Measurements from ENCODE around the gene POLDIP2.

The POLDIP2 gene

GRCh38 chr17:28397687-28398279 is 40.5 kb upstream of the POLDIP2 start:
- H3K27me3 ChIP-seq (ENCODE audit: low read depth, low read length), result no peaks in the 10 kb centered on the region
- H3K9me3 ChIP-seq (ENCODE audit: control insufficient read depth in 1 of 2, low read length in 2 of 2), result no peaks in the 10 kb centered on the region
- H3K4me3 ChIP-seq (ENCODE audit: low read depth in 1 of 2, low read length in 2 of 2), result no peak overlapping the region
- H3K36me3 ChIP-seq (ENCODE audit: control insufficient read depth in 1 of 2, insufficient read depth in 2 of 2, low read length in 2 of 2), result peaks cover 9 to 41% of the 10 kb centered on the region in 2 donors
- H3K4me1 ChIP-seq (ENCODE audit: control insufficient read depth in 1 of 2, insufficient read depth in 2 of 2, low read length in 2 of 2), result no peaks in the 10 kb centered on the region
- H3K27ac ChIP-seq (ENCODE audit: low read length), result no peak overlapping the region

- Histone ChIP-seq H3K4me3 (ENCODE audit: low read depth in 1 of 2, low read length in 2 of 2) (no peak overlapping the region), H3K27me3 (ENCODE audit: low read depth, low read length) (no peaks in the 10 kb centered on the region), H3K4me1 (ENCODE audit: control insufficient read depth in 1 of 2, insufficient read depth in 2 of 2, low read length in 2 of 2) (no peaks in the 10 kb centered on the region), H3K9me3 (ENCODE audit: control insufficient read depth in 1 of 2, low read length in 2 of 2) (no peaks in the 10 kb centered on the region), H3K27ac (ENCODE audit: low read length) (no peak overlapping the region), H3K36me3 (ENCODE audit: control insufficient read depth in 1 of 2, insufficient read depth in 2 of 2, low read length in 2 of 2) (peaks cover 9 to 46% of the 10 kb centered on the region in 2 donors)
Observed at GRCh38 chr17:28397275-28397674, 39.9 kb upstream of the POLDIP2 start.

- H3K4me1 ChIP-seq (ENCODE audit: control insufficient read depth in 1 of 2, insufficient read depth in 2 of 2, low read length in 2 of 2), result no peaks in the 10 kb centered on the region
- H3K36me3 ChIP-seq (ENCODE audit: control insufficient read depth in 1 of 2, insufficient read depth in 2 of 2, low read length in 2 of 2), result peaks cover 9 to 46% of the 10 kb centered on the region in 2 donors
- no peaks in the 10 kb centered on the region for H3K27me3 ChIP-seq (ENCODE audit: low read depth, low read length)
- no peak overlapping the region for H3K27ac ChIP-seq (ENCODE audit: low read length)
- H3K9me3 ChIP-seq (ENCODE audit: control insufficient read depth in 1 of 2, low read length in 2 of 2), result no peaks in the 10 kb centered on the region
- no peak overlapping the region for H3K4me3 ChIP-seq (ENCODE audit: low read depth in 1 of 2, low read length in 2 of 2)
Observed at GRCh38 chr17:28396635-28397239, 39.4 kb upstream of the POLDIP2 start.

GRCh38 chr17:28395968-28396367 is 38.6 kb upstream of the POLDIP2 start:
- H3K36me3 ChIP-seq (ENCODE audit: control insufficient read depth in 1 of 2, insufficient read depth in 2 of 2, low read length in 2 of 2), result peaks cover 13 to 52% of the 10 kb centered on the region in 2 donors
- no peaks in the 10 kb centered on the region for H3K4me1 ChIP-seq (ENCODE audit: control insufficient read depth in 1 of 2, insufficient read depth in 2 of 2, low read length in 2 of 2)

GRCh38 chr17:28395426-28395825 is 38.1 kb upstream of the POLDIP2 start:
- Histone ChIP-seq H3K4me1 (ENCODE audit: control insufficient read depth in 1 of 2, insufficient read depth in 2 of 2, low read length in 2 of 2) (no peaks in the 10 kb centered on the region), H3K27me3 (ENCODE audit: low read depth, low read length) (no peaks in the 10 kb centered on the region), H3K9me3 (ENCODE audit: control insufficient read depth in 1 of 2, low read length in 2 of 2) (no peaks in the 10 kb centered on the region), H3K4me3 (ENCODE audit: low read depth in 1 of 2, low read length in 2 of 2) (no peak overlapping the region), H3K27ac (ENCODE audit: low read length) (no peak overlapping the region), H3K36me3 (ENCODE audit: control insufficient read depth in 1 of 2, insufficient read depth in 2 of 2, low read length in 2 of 2) (peaks cover 16 to 57% of the 10 kb centered on the region in 2 donors)

More at GRCh38 chr17:28395968-28396367, 38.6 kb upstream of the POLDIP2 start:
- Histone ChIP-seq H3K27ac (ENCODE audit: low read length) (no peak overlapping the region), H3K9me3 (ENCODE audit: control insufficient read depth in 1 of 2, low read length in 2 of 2) (no peaks in the 10 kb centered on the region), H3K4me3 (ENCODE audit: low read depth in 1 of 2, low read length in 2 of 2) (no peak overlapping the region), H3K27me3 (ENCODE audit: low read depth, low read length) (no peaks in the 10 kb centered on the region)

GRCh38 chr17:28394337-28395116 is 37.2 kb upstream of the POLDIP2 start:
- H3K36me3 ChIP-seq (ENCODE audit: control insufficient read depth in 1 of 2, insufficient read depth in 2 of 2, low read length in 2 of 2), result peaks cover 21 to 58% of the 10 kb centered on the region in 2 donors
- H3K4me1 ChIP-seq (ENCODE audit: control insufficient read depth in 1 of 2, insufficient read depth in 2 of 2, low read length in 2 of 2), result no peaks in the 10 kb centered on the region
- no peak overlapping the region for H3K4me3 ChIP-seq (ENCODE audit: low read depth in 1 of 2, low read length in 2 of 2)
- no peaks in the 10 kb centered on the region for H3K27me3 ChIP-seq (ENCODE audit: low read depth, low read length)
- H3K9me3 ChIP-seq (ENCODE audit: control insufficient read depth in 1 of 2, low read length in 2 of 2), result no peaks in the 10 kb centered on the region
- no peak overlapping the region for H3K27ac ChIP-seq (ENCODE audit: low read length)

- no peaks in the 10 kb centered on the region for H3K4me1 ChIP-seq (ENCODE audit: control insufficient read depth in 1 of 2, insufficient read depth in 2 of 2, low read length in 2 of 2)
- no peaks in the 10 kb centered on the region for H3K9me3 ChIP-seq (ENCODE audit: control insufficient read depth in 1 of 2, low read length in 2 of 2)
- H3K4me3 ChIP-seq (ENCODE audit: low read depth in 1 of 2, low read length in 2 of 2), result no peak overlapping the region
- no peak overlapping the region for H3K27ac ChIP-seq (ENCODE audit: low read length)
- no peaks in the 10 kb centered on the region for H3K27me3 ChIP-seq (ENCODE audit: low read depth, low read length)
- peaks cover 33 to 69% of the 10 kb centered on the region in 2 donors for H3K36me3 ChIP-seq (ENCODE audit: control insufficient read depth in 1 of 2, insufficient read depth in 2 of 2, low read length in 2 of 2)
Observed at GRCh38 chr17:28392491-28392890, 35.2 kb upstream of the POLDIP2 start.

- Histone ChIP-seq H3K27ac (ENCODE audit: low read length) (no peak overlapping the region), H3K9me3 (ENCODE audit: control insufficient read depth in 1 of 2, low read length in 2 of 2) (no peaks in the 10 kb centered on the region), H3K27me3 (ENCODE audit: low read depth, low read length) (no peaks in the 10 kb centered on the region), H3K4me1 (ENCODE audit: control insufficient read depth in 1 of 2, insufficient read depth in 2 of 2, low read length in 2 of 2) (no peaks in the 10 kb centered on the region), H3K36me3 (ENCODE audit: control insufficient read depth in 1 of 2, insufficient read depth in 2 of 2, low read length in 2 of 2) (peaks cover 33 to 60% of the 10 kb centered on the region in 2 donors), H3K4me3 (ENCODE audit: low read depth in 1 of 2, low read length in 2 of 2) (no peak overlapping the region)
Observed at GRCh38 chr17:28391401-28391800, 34.1 kb upstream of the POLDIP2 start.

- no peaks in the 10 kb centered on the region for H3K9me3 ChIP-seq (ENCODE audit: control insufficient read depth in 1 of 2, low read length in 2 of 2)
- H3K27ac ChIP-seq (ENCODE audit: low read length), result no peak overlapping the region
- H3K36me3 ChIP-seq (ENCODE audit: control insufficient read depth in 1 of 2, insufficient read depth in 2 of 2, low read length in 2 of 2), result peaks cover 30 to 56% of the 10 kb centered on the region in 2 donors
- no peaks in the 10 kb centered on the region for H3K4me1 ChIP-seq (ENCODE audit: control insufficient read depth in 1 of 2, insufficient read depth in 2 of 2, low read length in 2 of 2)
- no peaks in the 10 kb centered on the region for H3K27me3 ChIP-seq (ENCODE audit: low read depth, low read length)
- H3K4me3 ChIP-seq (ENCODE audit: low read depth in 1 of 2, low read length in 2 of 2), result no peak overlapping the region
Observed at GRCh38 chr17:28390984-28391383, 33.7 kb upstream of the POLDIP2 start.

GRCh38 chr17:28390563-28390962 is 33.2 kb upstream of the POLDIP2 start:
- Histone ChIP-seq H3K9me3 (ENCODE audit: control insufficient read depth in 1 of 2, low read length in 2 of 2) (no peaks in the 10 kb centered on the region), H3K4me1 (ENCODE audit: control insufficient read depth in 1 of 2, insufficient read depth in 2 of 2, low read length in 2 of 2) (no peaks in the 10 kb centered on the region), H3K27me3 (ENCODE audit: low read depth, low read length) (no peaks in the 10 kb centered on the region), H3K36me3 (ENCODE audit: control insufficient read depth in 1 of 2, insufficient read depth in 2 of 2, low read length in 2 of 2) (peaks cover 25 to 52% of the 10 kb centered on the region in 2 donors), H3K4me3 (ENCODE audit: low read depth in 1 of 2, low read length in 2 of 2) (no peak overlapping the region), H3K27ac (ENCODE audit: low read length) (no peak overlapping the region)

GRCh38 chr17:28390141-28390540 is 32.8 kb upstream of the POLDIP2 start:
- Histone ChIP-seq H3K36me3 (ENCODE audit: control insufficient read depth in 1 of 2, insufficient read depth in 2 of 2, low read length in 2 of 2) (peaks cover 24 to 48% of the 10 kb centered on the region in 2 donors), H3K4me1 (ENCODE audit: control insufficient read depth in 1 of 2, insufficient read depth in 2 of 2, low read length in 2 of 2) (peaks cover 0 to 3% of the 10 kb centered on the region in 2 donors), H3K27me3 (ENCODE audit: low read depth, low read length) (no peaks in the 10 kb centered on the region), H3K9me3 (ENCODE audit: control insufficient read depth in 1 of 2, low read length in 2 of 2) (no peaks in the 10 kb centered on the region), H3K27ac (ENCODE audit: low read length) (no peak overlapping the region), H3K4me3 (ENCODE audit: low read depth in 1 of 2, low read length in 2 of 2) (no peak overlapping the region)
